Suprapubic skin (tissue), 3 donors: ENCODE results near the gene TIMP2.

Experiments
- POLR2AphosphoS5 ChIP-seq, 3 donors: sonication (generic); formaldehyde crosslinking; IDR thresholded peaks; one replicate each; pipeline ENCODE4 v1.6.1; 2017; ENCODE audit warnings: antibody characterized with exemption in 3 of 3
- TF ChIP-seq, protein P1 (sequence below), 2 donors: fragments of 200-600 bp in 1 of 2; fragments of 450-650 bp in 1 of 2; sonication (generic) in 1 of 2; IDR thresholded peaks; one replicate each; pipeline ENCODE4 v1.5.1; 2016 to 2019; ENCODE audit warnings: antibody characterized with exemption in 2 of 2, mild to moderate bottlenecking in 1 of 2, moderate library complexity in 1 of 2

DNA sequence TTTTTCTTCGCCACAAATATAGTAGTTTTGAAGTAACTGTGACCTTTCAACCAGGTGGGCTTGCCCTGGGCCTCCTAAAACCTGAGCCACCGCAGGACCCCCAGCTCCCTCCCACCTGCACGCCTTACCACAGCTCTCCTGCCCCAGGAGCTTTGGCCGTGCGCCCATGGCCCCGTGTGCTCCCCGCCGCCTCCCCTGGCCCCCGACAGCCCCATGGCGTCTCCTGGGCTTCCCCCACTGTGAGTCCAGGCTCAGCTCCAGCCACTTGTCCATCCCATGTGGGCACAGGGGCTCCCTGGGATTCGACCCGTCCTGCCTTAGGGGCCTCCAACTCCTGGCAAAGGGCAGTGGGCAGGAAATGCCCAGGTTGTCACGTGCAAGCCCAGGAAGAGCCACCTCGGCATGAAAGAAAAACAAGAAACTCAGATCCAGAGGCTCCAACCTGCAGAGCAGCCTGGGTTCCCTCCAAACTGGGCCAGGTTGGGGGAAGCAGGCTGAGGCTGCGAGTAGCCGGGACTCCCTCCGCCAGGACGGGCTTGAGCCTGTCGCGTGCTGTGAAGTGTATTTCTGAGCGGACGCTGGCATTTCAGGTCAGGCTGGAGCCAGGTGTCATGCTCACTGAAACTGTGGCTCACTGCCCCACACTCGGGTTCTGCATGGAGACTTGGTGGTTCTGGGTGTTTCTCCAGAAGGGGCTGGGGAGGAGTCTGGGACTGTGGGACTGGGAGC is 48.8 kb upstream of the TIMP2 start:
- TF ChIP-seq, protein P1, sequence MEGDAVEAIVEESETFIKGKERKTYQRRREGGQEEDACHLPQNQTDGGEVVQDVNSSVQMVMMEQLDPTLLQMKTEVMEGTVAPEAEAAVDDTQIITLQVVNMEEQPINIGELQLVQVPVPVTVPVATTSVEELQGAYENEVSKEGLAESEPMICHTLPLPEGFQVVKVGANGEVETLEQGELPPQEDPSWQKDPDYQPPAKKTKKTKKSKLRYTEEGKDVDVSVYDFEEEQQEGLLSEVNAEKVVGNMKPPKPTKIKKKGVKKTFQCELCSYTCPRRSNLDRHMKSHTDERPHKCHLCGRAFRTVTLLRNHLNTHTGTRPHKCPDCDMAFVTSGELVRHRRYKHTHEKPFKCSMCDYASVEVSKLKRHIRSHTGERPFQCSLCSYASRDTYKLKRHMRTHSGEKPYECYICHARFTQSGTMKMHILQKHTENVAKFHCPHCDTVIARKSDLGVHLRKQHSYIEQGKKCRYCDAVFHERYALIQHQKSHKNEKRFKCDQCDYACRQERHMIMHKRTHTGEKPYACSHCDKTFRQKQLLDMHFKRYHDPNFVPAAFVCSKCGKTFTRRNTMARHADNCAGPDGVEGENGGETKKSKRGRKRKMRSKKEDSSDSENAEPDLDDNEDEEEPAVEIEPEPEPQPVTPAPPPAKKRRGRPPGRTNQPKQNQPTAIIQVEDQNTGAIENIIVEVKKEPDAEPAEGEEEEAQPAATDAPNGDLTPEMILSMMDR (IDR thresholded peaks at IDR 0.05), result no peak
- TF ChIP-seq POLR2AphosphoS5 (IDR thresholded peaks at IDR 0.05), result no peak
